A673 (cell line): Measurements from ENCODE around the gene PPAN. TPM values are rescaled to one million over a fixed set of nuclear protein-coding genes. Genes with fewer than 3 reads are reported as not detected.

ENCODE experiments used
- BruUV-seq: library from RNA; stranded (reverse); fragments of 400-500 nt; replicated peaks from 2 replicates; lab custom pipeline; 2021; lab: Mats Ljungman, UMichigan
- CTCF ChIA-PET: fragments of 300-600 bp; sonication (Branson Sonifier 250); formaldehyde crosslinking; loops from one replicate; lab custom pipeline; 2022; ENCODE audit warnings: antibody characterized with exemption; lab: Charles Lee
- POLR2A ChIA-PET: fragments of 300-600 bp; sonication (Branson Sonifier 250); formaldehyde crosslinking; loops from one replicate; lab custom pipeline; 2022; ENCODE audit warnings: antibody characterized with exemption; ENCODE audit not compliant: low non-redundant PET; lab: Charles Lee
- DNase-seq: peaks from one replicate; pipeline ENCODE4 v3.0.0-alpha.2; 2015; ENCODE audit warnings: low spot score
- H3K27ac ChIP-seq: fragments of 200-600 bp; sonication (generic); 2 replicates; pipeline ENCODE4 v1.5.1; 2016; ENCODE audit warnings: mixed run types, low read depth, mild to moderate bottlenecking, mixed read lengths, antibody characterized with exemption, low read length; ENCODE audit not compliant: poor library complexity, severe bottlenecking
- H3K27me3 ChIP-seq: fragments of 200-600 bp; sonication (generic); replicated peaks from 2 replicates; pipeline ENCODE4 v1.6.1; 2017; ENCODE audit warnings: mixed run types, low read depth, mild to moderate bottlenecking, mixed read lengths, antibody characterized with exemption, low read length; ENCODE audit not compliant: insufficient read depth, poor library complexity
- H3K36me3 ChIP-seq: fragments of 200-600 bp; sonication (generic); 2 replicates; pipeline ENCODE4 v1.6.1; 2016; ENCODE audit warnings: mixed run types, mild to moderate bottlenecking, mixed read lengths, antibody characterized with exemption, low read length; ENCODE audit not compliant: insufficient read depth, poor library complexity, severe bottlenecking
- H3K4me1 ChIP-seq: fragments of 200-600 bp; sonication (generic); 2 replicates; pipeline ENCODE4 v1.6.1; 2017; ENCODE audit warnings: mixed run types, mild to moderate bottlenecking, mixed read lengths, antibody characterized with exemption, low read length; ENCODE audit not compliant: insufficient read depth, poor library complexity, severe bottlenecking
- H3K4me3 ChIP-seq: fragments of 200-600 bp; sonication (generic); 2 replicates; pipeline ENCODE4 v1.5.1; 2016; ENCODE audit warnings: low read depth, mixed run types, mild to moderate bottlenecking, mixed read lengths, low read length; ENCODE audit not compliant: poor library complexity, severe bottlenecking
- H3K9me3 ChIP-seq: fragments of 200-600 bp; sonication (generic); 2 replicates; pipeline ENCODE4 v1.6.1; 2016; ENCODE audit warnings: mixed run types, low read depth, mild to moderate bottlenecking, mixed read lengths, antibody characterized with exemption, low read length; ENCODE audit not compliant: poor library complexity, severe bottlenecking
- EZH2 ChIP-seq: fragments of 200-600 bp; sonication (generic); IDR thresholded peaks from 2 replicates; pipeline ENCODE4 v1.6.1; 2017; ENCODE audit warnings: borderline replicate concordance, low read depth, mild to moderate bottlenecking, mixed read lengths, antibody characterized with exemption, low read length; ENCODE audit not compliant: poor library complexity, severe bottlenecking
- intact Hi-C: fragments of 100-400 bp; cut with micrococcal nuclease; formaldehyde crosslinking; loops from one replicate; pipeline ENCODE4 v1.10.0; 2022; ENCODE audit not compliant: unreplicated experiment
- total RNA-seq: library from RNA; stranded (reverse); gene quantifications from 2 replicates; pipeline ENCODE4 v1.2.3, GENCODE V29; 2021
- TF ChIP-seq, protein P1 (sequence below): fragments of 300-800, 200-600 bp; sonication (generic); conservative IDR thresholded peaks from 2 replicates; pipeline ENCODE4 v1.5.1; 2017; ENCODE audit warnings: low read depth, mild to moderate bottlenecking, antibody characterized with exemption, low read length, moderate library complexity, mixed read lengths

The PPAN gene
- total RNA-seq, 1 experiment from 2014 or later: 132 TPM

DNA sequence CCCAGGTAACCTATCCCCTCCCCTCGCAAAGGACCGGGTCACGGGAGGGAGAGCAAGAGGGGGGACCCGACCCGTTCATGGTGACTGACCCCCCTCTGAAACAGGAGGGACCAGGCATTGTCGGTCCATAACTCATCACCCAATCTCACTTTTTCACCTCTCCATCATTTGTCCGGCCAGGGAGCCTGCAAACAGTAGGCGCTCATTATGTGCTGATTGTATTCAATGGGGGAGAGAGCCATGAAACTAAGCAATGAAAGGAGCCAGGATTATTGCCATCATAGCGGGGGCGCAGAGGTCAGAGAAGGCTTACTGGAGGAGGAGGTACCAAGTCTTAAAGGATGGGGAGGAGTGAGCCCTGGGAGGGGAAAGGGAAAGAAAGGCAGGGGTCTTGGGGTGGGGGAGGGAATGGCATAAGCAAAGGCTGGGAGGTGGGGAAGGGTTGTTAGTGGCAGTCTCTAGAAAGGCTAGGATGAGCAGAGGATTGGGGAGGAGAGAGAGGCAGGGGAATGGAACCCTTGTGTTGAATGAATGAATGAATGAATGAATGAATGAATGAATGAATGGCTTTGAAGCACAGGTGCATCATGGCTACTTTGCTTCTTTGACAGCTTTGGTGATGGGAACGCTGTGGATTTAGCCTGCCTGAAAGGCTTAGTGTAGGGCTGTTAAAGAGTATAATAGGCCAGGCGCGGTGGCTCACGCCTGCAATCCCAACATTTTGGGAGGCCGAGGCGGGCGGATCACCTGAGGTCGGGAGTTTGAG is 18.7 kb upstream of the PPAN start:
- peak overlapping the region; percentile 91 for H3K4me3 ChIP-seq
- H3K36me3 ChIP-seq: no peaks in the 10 kb centered on the region
- DNase-seq: no peak
- TF ChIP-seq, protein P1, sequence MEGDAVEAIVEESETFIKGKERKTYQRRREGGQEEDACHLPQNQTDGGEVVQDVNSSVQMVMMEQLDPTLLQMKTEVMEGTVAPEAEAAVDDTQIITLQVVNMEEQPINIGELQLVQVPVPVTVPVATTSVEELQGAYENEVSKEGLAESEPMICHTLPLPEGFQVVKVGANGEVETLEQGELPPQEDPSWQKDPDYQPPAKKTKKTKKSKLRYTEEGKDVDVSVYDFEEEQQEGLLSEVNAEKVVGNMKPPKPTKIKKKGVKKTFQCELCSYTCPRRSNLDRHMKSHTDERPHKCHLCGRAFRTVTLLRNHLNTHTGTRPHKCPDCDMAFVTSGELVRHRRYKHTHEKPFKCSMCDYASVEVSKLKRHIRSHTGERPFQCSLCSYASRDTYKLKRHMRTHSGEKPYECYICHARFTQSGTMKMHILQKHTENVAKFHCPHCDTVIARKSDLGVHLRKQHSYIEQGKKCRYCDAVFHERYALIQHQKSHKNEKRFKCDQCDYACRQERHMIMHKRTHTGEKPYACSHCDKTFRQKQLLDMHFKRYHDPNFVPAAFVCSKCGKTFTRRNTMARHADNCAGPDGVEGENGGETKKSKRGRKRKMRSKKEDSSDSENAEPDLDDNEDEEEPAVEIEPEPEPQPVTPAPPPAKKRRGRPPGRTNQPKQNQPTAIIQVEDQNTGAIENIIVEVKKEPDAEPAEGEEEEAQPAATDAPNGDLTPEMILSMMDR: no peak
- TF ChIP-seq EZH2: no peak
- H3K27me3 ChIP-seq: no peaks in the 10 kb centered on the region
- ChIA-PET CTCF (no interaction called here), POLR2A (no interaction called here)
- intact Hi-C loops: no loop called here
- H3K27ac ChIP-seq: no peak overlapping the region
- no peaks in the 10 kb centered on the region for H3K9me3 ChIP-seq
- H3K4me1 ChIP-seq: peaks cover 4% of the 10 kb centered on the region
- no TSS peak for BruUV-seq

DNA sequence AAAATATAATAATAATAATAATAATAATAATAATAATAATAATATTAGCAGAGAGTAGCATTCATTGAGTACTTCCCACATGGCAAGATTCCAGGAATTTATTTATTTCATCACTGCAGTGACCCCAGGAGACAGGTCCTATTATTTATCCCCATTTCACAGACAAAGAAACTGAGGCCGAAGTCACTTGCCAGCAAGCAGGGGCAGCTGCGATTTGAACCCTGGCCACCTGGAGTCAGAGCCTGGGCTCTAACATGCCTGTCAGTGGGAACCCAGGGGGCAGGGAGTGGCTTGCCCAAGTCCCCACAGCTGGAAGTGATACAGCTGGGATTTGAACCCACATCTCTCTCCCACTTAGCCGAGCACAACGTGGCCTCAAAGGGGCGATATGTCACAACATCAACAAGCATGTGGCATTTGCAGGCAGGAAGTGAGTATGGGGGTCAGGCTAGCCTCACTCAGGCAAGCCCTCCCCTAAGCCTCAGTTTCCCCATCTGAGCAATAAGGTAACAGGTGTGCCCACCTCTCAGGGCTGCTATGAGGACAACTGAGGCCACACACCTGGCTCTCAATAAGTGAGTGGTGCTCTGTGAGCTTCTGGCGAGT is 17.1 kb upstream of the PPAN start:
- H3K9me3 ChIP-seq: no peaks in the 10 kb centered on the region
- H3K4me1 ChIP-seq: peaks cover 4% of the 10 kb centered on the region
- intact Hi-C loops: no loop called here
- TF ChIP-seq, protein P1: no peak
- no peak for TF ChIP-seq EZH2
- DNase-seq: no peak
- ChIA-PET CTCF (no interaction called here), POLR2A (interaction anchor here (0.6 kb wide), 1 partner anchor 279 kb away, joined by 4 read pairs; no protein-coding TSS in a partner anchor)
- no TSS peak for BruUV-seq
- no peak overlapping the region for H3K4me3 ChIP-seq
- no peaks in the 10 kb centered on the region for H3K27me3 ChIP-seq
- no peaks in the 10 kb centered on the region for H3K36me3 ChIP-seq
- no peak overlapping the region for H3K27ac ChIP-seq

DNA sequence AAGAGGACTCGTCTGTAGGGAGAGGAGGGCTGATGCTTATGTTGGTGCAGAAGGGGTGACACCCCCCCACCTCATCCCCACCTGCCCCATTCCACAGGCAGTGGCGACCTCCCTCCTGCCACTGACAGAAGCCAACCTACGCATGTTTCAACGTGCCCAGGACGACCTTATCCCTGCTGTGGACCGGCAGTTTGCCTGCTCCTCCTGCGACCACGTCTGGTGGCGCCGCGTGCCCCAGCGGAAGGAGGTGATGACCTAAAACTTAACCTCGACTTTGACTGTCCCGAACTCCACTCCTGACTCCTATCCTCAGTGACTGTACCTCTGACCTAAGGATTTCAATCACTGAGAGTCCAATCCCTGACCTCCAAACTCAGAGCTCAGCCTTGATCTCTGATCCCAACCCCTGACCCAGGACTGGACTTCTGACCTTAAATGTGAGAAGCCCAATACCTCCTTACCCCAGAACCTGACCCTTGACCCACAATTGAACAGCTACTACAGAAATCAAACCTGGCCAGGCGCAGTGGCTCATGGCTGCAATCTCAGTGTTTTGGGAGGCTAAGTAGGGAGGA is 16.3 kb upstream of the PPAN start:
- POLR2A ChIA-PET: no interaction called here
- no peaks in the 10 kb centered on the region for H3K36me3 ChIP-seq
- peaks cover 4% of the 10 kb centered on the region for H3K4me1 ChIP-seq
- TF ChIP-seq, protein P1: no peak
- TF ChIP-seq EZH2: no peak
- H3K9me3 ChIP-seq: no peaks in the 10 kb centered on the region
- CTCF ChIA-PET: no interaction called here
- no peak for DNase-seq
- H3K27ac ChIP-seq: no peak overlapping the region
- no TSS peak for BruUV-seq
- H3K27me3 ChIP-seq: no peaks in the 10 kb centered on the region
- intact Hi-C loops: no loop called here
- H3K4me3 ChIP-seq: no peak overlapping the region
